ENCODE measurements around the gene WDR37.

Gene WDR37

DNA sequence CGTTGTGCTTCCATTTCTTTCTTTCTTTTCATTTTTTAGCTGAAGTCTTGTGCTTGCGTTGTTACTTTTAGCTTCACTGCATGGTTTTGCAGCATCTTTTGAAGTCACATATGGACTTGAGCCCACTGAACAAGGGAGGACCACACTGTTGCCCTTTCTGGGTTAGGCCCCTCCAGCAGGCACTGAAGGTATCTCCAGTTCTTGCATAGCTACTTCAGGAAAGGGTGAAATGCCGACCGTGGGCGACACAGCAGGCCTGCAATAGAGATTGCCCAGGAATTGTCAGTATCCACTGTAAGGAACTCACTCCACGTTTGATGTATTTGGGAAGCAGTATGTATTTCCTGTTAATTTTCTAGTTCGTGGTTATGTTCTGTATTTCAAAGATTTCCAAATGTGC lies 85.1 kb downstream of the WDR37 start:
- H3K9me3 Mint-ChIP-seq = peaks cover 49% of the 10 kb centered on the region
- H3K36me3 Mint-ChIP-seq (ENCODE audit: low read depth) = no peaks in the 10 kb centered on the region
- no peak overlapping the region for H3K27ac Mint-ChIP-seq
- no peak overlapping the region for H3K4me3 Mint-ChIP-seq
- TF ChIP-seq, protein P1, sequence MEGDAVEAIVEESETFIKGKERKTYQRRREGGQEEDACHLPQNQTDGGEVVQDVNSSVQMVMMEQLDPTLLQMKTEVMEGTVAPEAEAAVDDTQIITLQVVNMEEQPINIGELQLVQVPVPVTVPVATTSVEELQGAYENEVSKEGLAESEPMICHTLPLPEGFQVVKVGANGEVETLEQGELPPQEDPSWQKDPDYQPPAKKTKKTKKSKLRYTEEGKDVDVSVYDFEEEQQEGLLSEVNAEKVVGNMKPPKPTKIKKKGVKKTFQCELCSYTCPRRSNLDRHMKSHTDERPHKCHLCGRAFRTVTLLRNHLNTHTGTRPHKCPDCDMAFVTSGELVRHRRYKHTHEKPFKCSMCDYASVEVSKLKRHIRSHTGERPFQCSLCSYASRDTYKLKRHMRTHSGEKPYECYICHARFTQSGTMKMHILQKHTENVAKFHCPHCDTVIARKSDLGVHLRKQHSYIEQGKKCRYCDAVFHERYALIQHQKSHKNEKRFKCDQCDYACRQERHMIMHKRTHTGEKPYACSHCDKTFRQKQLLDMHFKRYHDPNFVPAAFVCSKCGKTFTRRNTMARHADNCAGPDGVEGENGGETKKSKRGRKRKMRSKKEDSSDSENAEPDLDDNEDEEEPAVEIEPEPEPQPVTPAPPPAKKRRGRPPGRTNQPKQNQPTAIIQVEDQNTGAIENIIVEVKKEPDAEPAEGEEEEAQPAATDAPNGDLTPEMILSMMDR (IDR thresholded peaks at IDR 0.05; ENCODE audit: unreplicated experiment in 3 of 3) = no peak
- no peaks in the 10 kb centered on the region for H3K4me1 Mint-ChIP-seq
- no peaks in the 10 kb centered on the region for H3K27me3 Mint-ChIP-seq (ENCODE audit: low read depth)

- Mint-ChIP-seq H3K27me3 (ENCODE audit: low read depth) (no peaks in the 10 kb centered on the region), H3K36me3 (ENCODE audit: low read depth) (no peaks in the 10 kb centered on the region), H3K9me3 (peaks cover 51% of the 10 kb centered on the region), H3K4me3 (no peak overlapping the region), H3K4me1 (no peaks in the 10 kb centered on the region), H3K27ac (no peak overlapping the region)
- TF ChIP-seq, protein P1 (IDR thresholded peaks at IDR 0.05; ENCODE audit: unreplicated experiment in 3 of 3) = no peak
These were observed 85.5 kb downstream of the WDR37 start for GRCh38 chr10:1141701-1142100.

DNA sequence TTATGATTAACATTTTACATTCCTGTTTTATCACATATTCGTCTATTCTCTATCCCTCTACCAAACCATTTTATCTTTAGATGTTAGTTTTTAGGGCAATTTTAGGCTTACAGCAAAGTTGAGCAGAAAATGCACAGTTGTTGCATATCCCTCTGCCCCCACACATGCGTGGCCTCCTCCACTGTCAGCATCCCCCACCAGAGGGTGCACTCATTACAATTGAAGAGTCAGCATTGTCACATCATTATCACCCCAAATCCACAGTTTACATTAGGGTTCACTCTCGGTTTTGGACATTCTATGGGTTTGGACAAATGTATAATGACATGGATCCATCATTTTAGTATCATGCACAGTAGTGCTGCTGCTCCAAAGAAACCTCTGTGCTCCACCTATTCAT lies 86.4 kb downstream of the WDR37 start:
- H3K27ac Mint-ChIP-seq = no peak overlapping the region
- H3K4me1 Mint-ChIP-seq = no peaks in the 10 kb centered on the region
- no peak overlapping the region for H3K4me3 Mint-ChIP-seq
- peaks cover 52% of the 10 kb centered on the region for H3K9me3 Mint-ChIP-seq
- TF ChIP-seq, protein P1 (IDR thresholded peaks at IDR 0.05; ENCODE audit: unreplicated experiment in 3 of 3) = no peak
- H3K27me3 Mint-ChIP-seq (ENCODE audit: low read depth) = no peaks in the 10 kb centered on the region
- peaks cover 4% of the 10 kb centered on the region for H3K36me3 Mint-ChIP-seq (ENCODE audit: low read depth)

GRCh38 chr10:1147810-1148209 lies 91.6 kb downstream of the WDR37 start:
- peaks cover 4% of the 10 kb centered on the region for H3K36me3 Mint-ChIP-seq (ENCODE audit: low read depth)
- H3K4me1 Mint-ChIP-seq = peaks cover 10% of the 10 kb centered on the region
- TF ChIP-seq, protein P1 (IDR thresholded peaks at IDR 0.05; ENCODE audit: unreplicated experiment in 3 of 3) = no peak
- H3K27ac Mint-ChIP-seq = no peak overlapping the region
- H3K9me3 Mint-ChIP-seq = peaks cover 28% of the 10 kb centered on the region
- no peak overlapping the region for H3K4me3 Mint-ChIP-seq
- H3K27me3 Mint-ChIP-seq (ENCODE audit: low read depth) = peaks cover 4% of the 10 kb centered on the region

DNA sequence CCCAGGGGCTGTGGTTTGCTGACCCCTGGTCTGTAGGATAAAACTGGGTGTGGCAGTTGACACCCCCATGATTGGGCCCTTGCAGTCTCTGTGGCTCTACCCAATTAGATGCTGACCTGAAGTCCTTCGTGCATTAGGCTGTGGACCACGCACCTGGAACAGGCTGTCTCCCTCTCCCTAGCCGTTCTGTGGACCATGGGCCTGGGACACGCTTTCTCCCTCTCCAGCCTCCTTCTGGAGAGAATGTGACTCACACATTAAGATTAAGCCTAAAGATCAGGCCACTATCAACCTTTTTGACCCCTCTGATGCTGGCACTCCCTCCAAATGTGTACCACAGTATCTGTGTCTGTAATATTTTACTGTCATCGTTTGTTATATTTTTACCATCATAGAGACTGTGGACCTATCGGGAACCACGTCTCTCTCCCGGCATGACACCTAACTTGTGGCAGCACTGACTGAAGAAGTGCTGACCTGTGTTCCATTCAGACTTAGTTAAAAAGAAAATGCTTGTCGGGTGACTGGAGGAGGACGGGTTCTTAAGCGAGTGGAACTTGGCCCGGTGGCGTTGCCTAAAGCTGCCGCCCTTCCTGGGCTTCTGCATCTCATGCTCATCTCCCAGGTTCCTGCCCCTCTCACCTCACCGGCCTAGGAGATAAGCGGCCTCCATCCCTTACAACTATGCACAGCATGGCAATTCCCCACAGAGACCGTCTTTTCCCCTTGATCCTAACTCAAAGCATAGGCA lies 92.8 kb downstream of the WDR37 start:
- Mint-ChIP-seq H3K9me3 (peaks cover 20% of the 10 kb centered on the region), H3K27me3 (ENCODE audit: low read depth) (peaks cover 7% of the 10 kb centered on the region), H3K27ac (no peak overlapping the region), H3K4me1 (peaks cover 16% of the 10 kb centered on the region), H3K4me3 (no peak overlapping the region), H3K36me3 (ENCODE audit: low read depth) (peaks cover 4% of the 10 kb centered on the region)
- TF ChIP-seq, protein P1 (IDR thresholded peaks at IDR 0.05; ENCODE audit: unreplicated experiment in 3 of 3) = no peak
